GM10248 (cell line): ENCODE measurements around the gene TRPV4.

ENCODE experiments used
- CTCF ChIA-PET: fragments of 300-600 bp; sonication (Branson Sonifier 250); formaldehyde crosslinking; extraction: SDS; loops from one replicate; lab custom pipeline; 2021; ENCODE audit warnings: antibody characterized with exemption; lab: Yijun Ruan, JAX
- POLR2A ChIA-PET: fragments of 350-650 bp; sonication (Branson Sonifier 250); formaldehyde crosslinking; extraction: SDS; loops from one replicate; lab custom pipeline; 2020; ENCODE audit warnings: antibody characterized with exemption; lab: Yijun Ruan, JAX
- DNase-seq: peaks from one replicate; pipeline ENCODE4 v3.0.0; 2012; ENCODE audit errors: extremely low spot score
- TF ChIP-seq, protein P1 (sequence below): IDR thresholded peaks from 2 replicates; pipeline ENCODE4 v1.5.1; 2012; ENCODE audit warnings: mild to moderate bottlenecking, low read depth; ENCODE audit errors: extremely low read depth, missing control alignments, control extremely low read depth

Gene TRPV4

GRCh38 chr12:109824731-109825130 is 8.5 kb downstream of the TRPV4 start:
- no peak for DNase-seq
- CTCF ChIA-PET = interaction anchor here (2.4 kb wide), 1 partner anchor 20 kb away, joined by 6 read pairs; no protein-coding TSS in a partner anchor
- POLR2A ChIA-PET = no interaction called here
- TF ChIP-seq, protein P1, sequence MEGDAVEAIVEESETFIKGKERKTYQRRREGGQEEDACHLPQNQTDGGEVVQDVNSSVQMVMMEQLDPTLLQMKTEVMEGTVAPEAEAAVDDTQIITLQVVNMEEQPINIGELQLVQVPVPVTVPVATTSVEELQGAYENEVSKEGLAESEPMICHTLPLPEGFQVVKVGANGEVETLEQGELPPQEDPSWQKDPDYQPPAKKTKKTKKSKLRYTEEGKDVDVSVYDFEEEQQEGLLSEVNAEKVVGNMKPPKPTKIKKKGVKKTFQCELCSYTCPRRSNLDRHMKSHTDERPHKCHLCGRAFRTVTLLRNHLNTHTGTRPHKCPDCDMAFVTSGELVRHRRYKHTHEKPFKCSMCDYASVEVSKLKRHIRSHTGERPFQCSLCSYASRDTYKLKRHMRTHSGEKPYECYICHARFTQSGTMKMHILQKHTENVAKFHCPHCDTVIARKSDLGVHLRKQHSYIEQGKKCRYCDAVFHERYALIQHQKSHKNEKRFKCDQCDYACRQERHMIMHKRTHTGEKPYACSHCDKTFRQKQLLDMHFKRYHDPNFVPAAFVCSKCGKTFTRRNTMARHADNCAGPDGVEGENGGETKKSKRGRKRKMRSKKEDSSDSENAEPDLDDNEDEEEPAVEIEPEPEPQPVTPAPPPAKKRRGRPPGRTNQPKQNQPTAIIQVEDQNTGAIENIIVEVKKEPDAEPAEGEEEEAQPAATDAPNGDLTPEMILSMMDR = no peak

GRCh38 chr12:109822951-109823411 is 10.2 kb downstream of the TRPV4 start:
- DNase-seq = no peak
- ChIA-PET POLR2A (no interaction called here), CTCF (interaction anchor here (1.3 kb wide), 1 partner anchor 23 kb away, joined by 3 read pairs; no protein-coding TSS in a partner anchor)
- TF ChIP-seq, protein P1 = no peak

GRCh38 chr12:109822416-109822815 is 10.8 kb downstream of the TRPV4 start:
- ChIA-PET POLR2A (no interaction called here), CTCF (interaction anchor here (1.3 kb wide), 1 partner anchor 23 kb away, joined by 3 read pairs; no protein-coding TSS in a partner anchor)
- no peak for DNase-seq
- TF ChIP-seq, protein P1 = no peak

- TF ChIP-seq, protein P1 = no peak
- ChIA-PET POLR2A (no interaction called here), CTCF (interaction anchor here (1.3 kb wide), 1 partner anchor 24 kb away, joined by 3 read pairs; no protein-coding TSS in a partner anchor)
- DNase-seq = no peak
Measured at GRCh38 chr12:109821968-109822367, 11.2 kb downstream of the TRPV4 start.

GRCh38 chr12:109820816-109821381 is 12.3 kb downstream of the TRPV4 start:
- CTCF ChIA-PET = interaction anchor here (1.0 kb wide), 1 partner anchor 24 kb away, joined by 5 read pairs; no protein-coding TSS in a partner anchor

GRCh38 chr12:109818905-109819500 is 14.2 kb downstream of the TRPV4 start:
- ChIA-PET CTCF (interaction anchor here (1.1 to 1.8 kb wide), 2 partner anchors 13 to 26 kb away, joined by 3 to 6 read pairs; no protein-coding TSS in a partner anchor), POLR2A (no interaction called here)
- TF ChIP-seq, protein P1 = no peak
- no peak for DNase-seq

More at GRCh38 chr12:109820816-109821381, 12.3 kb downstream of the TRPV4 start:
- no peak for DNase-seq
- POLR2A ChIA-PET = no interaction called here
- TF ChIP-seq, protein P1 = no peak
